Stimulated activated CD8-positive, alpha-beta memory T cell treated with anti-CD3 and anti-CD28 coated beads, Interleukin-4, amount 100 ng/mL, for 1 hour (primary cell): ENCODE measurements around the gene SUCLA2.

Experiments used
- DNase-seq, 2 donors: peaks; one replicate each; pipeline ENCODE4 v3.0.0-alpha.2; 2020; ENCODE audit warnings: low read depth in 2 of 2, low spot score in 1 of 2

SUCLA2 gene

GRCh38 chr13:47904241-47904640, 96.8 kb downstream of the SUCLA2 start:
- DNase-seq = no peak

GRCh38 chr13:47903836-47904235, 97.2 kb downstream of the SUCLA2 start:
- no peak for DNase-seq

GRCh38 chr13:47901441-47901840, 99.6 kb downstream of the SUCLA2 start:
- DNase-seq = no peak

GRCh38 chr13:47898080-47898479, 103.0 kb downstream of the SUCLA2 start:
- no peak for DNase-seq

GRCh38 chr13:47897411-47898050, 103.5 kb downstream of the SUCLA2 start:
- DNase-seq = no peak

GRCh38 chr13:47896546-47896945, 104.5 kb downstream of the SUCLA2 start:
- DNase-seq = no peak

- DNase-seq = no peak
Measured at GRCh38 chr13:47896111-47896510, 105.0 kb downstream of the SUCLA2 start.

GRCh38 chr13:47893527-47893926, 107.5 kb downstream of the SUCLA2 start:
- DNase-seq = no peak
